ENCODE measurements around the gene GOLGA7B.
"Not testable (repeated sequence)": the region's sequence is repeated elsewhere in the genome, so short reads cannot be mapped to it uniquely, and the experiment has no call there.

The GOLGA7B gene

DNA sequence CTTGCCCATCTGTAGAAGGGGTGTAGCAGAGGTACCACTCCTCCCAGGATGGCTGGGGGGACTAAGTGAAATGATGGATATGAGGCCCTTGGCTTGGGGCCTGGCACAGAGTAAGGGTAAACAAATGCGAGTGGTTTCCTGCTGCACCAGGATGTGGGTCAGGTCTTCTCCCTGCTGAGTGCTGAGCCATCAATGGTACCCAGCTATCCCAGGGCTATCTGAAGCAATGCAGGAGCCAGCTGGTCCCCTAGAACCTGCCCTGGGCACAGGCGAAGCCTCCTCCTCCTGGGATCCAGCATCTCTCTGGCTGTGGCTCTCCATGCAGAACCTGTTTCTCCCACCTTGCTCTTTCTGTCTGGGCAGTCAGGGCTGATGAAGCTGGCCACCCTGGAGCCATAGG is 20.9 kb upstream of the GOLGA7B start:
- no peak for TF ChIP-seq CTCF (IDR thresholded peaks at IDR 0.05; ENCODE audit: insufficient read depth, low read depth, low read length, missing control alignments)
- no peak overlapping the region for H3K4me3 ChIP-seq (ENCODE audit: low read length)
- no peak for DNase-seq (ENCODE audit: low read depth)

- no peak overlapping the region for H3K4me3 ChIP-seq (ENCODE audit: low read length)
- TF ChIP-seq CTCF (IDR thresholded peaks at IDR 0.05; ENCODE audit: insufficient read depth, low read depth, low read length, missing control alignments), result no peak
- DNase-seq (ENCODE audit: low read depth), result no peak
These were observed 19.6 kb upstream of the GOLGA7B start for GRCh38 chr10:97830064-97830463.

- H3K4me3 ChIP-seq (ENCODE audit: low read length), result no peak overlapping the region
- TF ChIP-seq CTCF (IDR thresholded peaks at IDR 0.05; ENCODE audit: insufficient read depth, low read depth, low read length, missing control alignments), result no peak
- no peak for DNase-seq (ENCODE audit: low read depth)
These were observed 18.4 kb upstream of the GOLGA7B start for GRCh38 chr10:97831259-97831658.

DNA sequence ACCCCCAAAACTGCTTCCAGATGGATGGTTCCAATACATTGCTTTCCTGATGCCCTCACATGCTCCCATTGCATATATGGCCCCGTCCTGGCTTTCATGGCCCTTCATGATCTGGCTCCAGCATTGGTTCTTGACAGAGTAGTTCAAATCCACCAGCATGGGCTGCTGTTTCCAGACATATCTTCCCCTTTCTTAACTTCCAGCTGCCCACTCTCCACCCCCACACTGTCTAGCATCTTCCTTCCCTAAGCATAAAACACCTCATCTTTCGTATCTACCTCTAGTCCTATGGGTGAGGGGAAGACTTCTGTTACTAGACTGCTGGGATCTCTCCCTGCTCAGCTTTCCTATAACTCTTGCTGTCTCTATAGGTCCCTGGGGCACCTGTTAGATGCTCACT is 13.2 kb upstream of the GOLGA7B start:
- TF ChIP-seq CTCF (IDR thresholded peaks at IDR 0.05; ENCODE audit: insufficient read depth, low read depth, low read length, missing control alignments), result no peak

GRCh38 chr10:97838091-97838490 is 11.6 kb upstream of the GOLGA7B start:
- no peak for TF ChIP-seq CTCF (IDR thresholded peaks at IDR 0.05; ENCODE audit: insufficient read depth, low read depth, low read length, missing control alignments)
- H3K4me3 ChIP-seq (ENCODE audit: low read length), result no peak overlapping the region
- DNase-seq (ENCODE audit: low read depth), result no peak

More for the DNA sequence above, 13.2 kb upstream of the GOLGA7B start:
- no peak overlapping the region for H3K4me3 ChIP-seq (ENCODE audit: low read length)
- no peak for DNase-seq (ENCODE audit: low read depth)

DNA sequence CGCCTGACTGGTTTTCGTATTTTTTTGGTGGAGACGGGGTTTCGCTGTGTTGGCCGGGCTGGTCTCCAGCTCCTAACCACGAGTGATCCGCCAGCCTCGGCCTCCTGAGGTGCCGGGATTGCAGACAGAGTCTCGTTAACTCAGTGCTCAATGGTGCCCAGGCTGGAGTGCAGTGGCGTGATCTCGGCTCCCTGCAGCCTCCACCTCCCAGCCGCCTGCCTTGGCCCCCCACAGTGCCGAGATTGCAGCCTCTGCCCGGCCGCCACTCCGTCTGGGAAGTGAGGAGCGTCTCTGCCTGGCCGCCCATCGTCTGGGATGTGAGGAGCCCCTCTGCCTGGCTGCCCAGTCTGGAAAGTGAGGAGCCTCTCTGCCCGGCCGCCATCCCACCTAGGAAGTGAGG is 8.5 kb upstream of the GOLGA7B start:
- not testable (repeated sequence) for DNase-seq (ENCODE audit: low read depth); H3K4me3 ChIP-seq (ENCODE audit: low read length)

DNA sequence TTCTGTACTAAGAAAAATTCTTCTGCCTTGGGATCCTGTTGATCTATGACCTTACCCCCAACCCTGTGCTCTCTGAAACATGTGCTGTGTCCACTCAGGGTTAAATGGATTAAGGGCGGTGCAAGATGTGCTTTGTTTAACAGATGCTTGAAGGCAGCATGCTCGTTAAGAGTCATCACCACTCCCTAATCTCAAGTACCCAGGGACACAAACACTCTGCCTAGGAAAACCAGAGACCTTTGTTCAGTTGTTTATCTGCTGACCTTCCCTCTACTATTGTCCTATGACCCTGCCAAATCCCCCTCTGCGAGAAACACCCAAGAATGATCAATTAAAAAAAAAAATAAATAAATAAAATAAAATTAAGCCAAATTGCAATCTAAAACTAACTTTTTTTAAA is 7.5 kb upstream of the GOLGA7B start:
- not testable (repeated sequence) for DNase-seq (ENCODE audit: low read depth); H3K4me3 ChIP-seq (ENCODE audit: low read length)

DNA sequence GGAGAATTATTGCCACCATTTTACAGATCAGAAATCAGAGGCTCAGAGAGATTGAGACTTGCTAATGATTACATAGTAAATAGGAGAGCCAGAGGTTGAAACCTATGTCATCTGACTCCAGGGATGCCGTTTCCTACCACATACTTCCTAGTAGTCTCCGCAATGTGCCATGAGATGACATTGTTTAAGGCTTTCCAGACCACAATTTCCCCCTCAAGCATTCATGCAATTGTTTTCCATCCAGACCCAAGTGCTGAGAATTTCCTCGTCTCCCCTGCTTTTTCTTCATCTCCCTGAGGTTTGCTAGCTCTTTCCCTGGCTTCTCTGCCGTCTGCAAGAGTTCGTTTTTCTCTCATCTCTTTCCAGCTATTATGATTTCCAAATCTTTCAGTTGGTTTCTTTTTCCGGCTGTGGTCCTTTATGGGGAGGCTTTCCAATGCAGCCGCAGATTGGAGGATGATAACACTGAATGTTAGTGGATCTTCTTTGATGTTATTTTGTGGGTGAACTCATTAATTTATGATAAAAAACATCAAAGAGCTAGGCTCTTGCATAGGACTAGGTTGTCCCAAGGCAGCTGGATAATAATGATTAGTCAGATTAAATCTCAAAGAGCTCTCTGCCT is 6.9 kb upstream of the GOLGA7B start:
- no peak for DNase-seq (ENCODE audit: low read depth)
- TF ChIP-seq CTCF (IDR thresholded peaks at IDR 0.05; ENCODE audit: insufficient read depth, low read depth, low read length, missing control alignments), result no peak
- H3K4me3 ChIP-seq (ENCODE audit: low read length), result no peak overlapping the region
